Ectodermal cell (in vitro differentiated cells): Measurements from ENCODE around the gene B3GAT1.

ENCODE experiments used
- H3K27ac ChIP-seq: 2 replicates; pipeline ENCODE4 v1.7.0; 2013; ENCODE audit warnings: mild to moderate bottlenecking, low read depth, low read length; ENCODE audit not compliant: insufficient read depth, poor library complexity, severe bottlenecking
- H3K27me3 ChIP-seq: 2 replicates; pipeline ENCODE4 v1.7.0; 2013; ENCODE audit warnings: mild to moderate bottlenecking, low read length; ENCODE audit not compliant: insufficient read depth, control insufficient read depth, poor library complexity, severe bottlenecking
- H3K36me3 ChIP-seq: one replicate; pipeline ENCODE4 v1.7.0; 2013; ENCODE audit warnings: low read length; ENCODE audit not compliant: control insufficient read depth, insufficient read depth
- H3K4me1 ChIP-seq: one replicate; pipeline ENCODE4 v1.7.0; 2013; ENCODE audit warnings: low read length; ENCODE audit not compliant: control insufficient read depth, insufficient read depth
- H3K4me3 ChIP-seq: 2 replicates; pipeline ENCODE4 v1.7.0; 2013; ENCODE audit warnings: low read depth, low read length, control low read depth; ENCODE audit not compliant: insufficient read depth
- H3K9me3 ChIP-seq: 2 replicates; pipeline ENCODE4 v1.7.0; 2013; ENCODE audit warnings: mild to moderate bottlenecking, low read length, moderate library complexity; ENCODE audit not compliant: control insufficient read depth
- WGBS, 2 experiments: methylation state at CpG; one replicate each; pipeline ENCODE4 v1.1.7; 2013; ENCODE audit warnings: missing lambda C conversion rate in 2 of 2; 5-methylcytosine and 5-hydroxymethylcytosine counted together

The B3GAT1 gene

GRCh38 chr11:134384406-134384805, 27.6 kb downstream of the B3GAT1 start:
- Histone ChIP-seq H3K9me3 (no peaks in the 10 kb centered on the region), H3K36me3 (peaks cover 12% of the 10 kb centered on the region), H3K27ac (no peak overlapping the region), H3K4me1 (no peaks in the 10 kb centered on the region), H3K4me3 (no peak overlapping the region), H3K27me3 (no peaks in the 10 kb centered on the region)
- 93 to 96% methylated on average over 14 of the region's 14 CpGs for WGBS, 2 experiments

- Histone ChIP-seq H3K36me3 (peaks cover 12% of the 10 kb centered on the region), H3K4me3 (no peak overlapping the region), H3K9me3 (no peaks in the 10 kb centered on the region), H3K27me3 (no peaks in the 10 kb centered on the region), H3K4me1 (no peaks in the 10 kb centered on the region), H3K27ac (no peak overlapping the region)
- 96 to 97% methylated on average over 78 of the region's 78 CpGs for WGBS, 2 experiments
Observed at GRCh38 chr11:134383576-134384221, 28.3 kb downstream of the B3GAT1 start.

- H3K4me3 ChIP-seq = no peak overlapping the region
- H3K27me3 ChIP-seq = no peaks in the 10 kb centered on the region
- WGBS, 2 experiments = 95 to 96% methylated on average over 24 of the region's 24 CpGs
- no peaks in the 10 kb centered on the region for H3K9me3 ChIP-seq
- H3K36me3 ChIP-seq = peaks cover 12% of the 10 kb centered on the region
- no peak overlapping the region for H3K27ac ChIP-seq
- no peaks in the 10 kb centered on the region for H3K4me1 ChIP-seq
Observed at GRCh38 chr11:134382830-134383229, 29.2 kb downstream of the B3GAT1 start.

GRCh38 chr11:134382257-134382656, 29.8 kb downstream of the B3GAT1 start:
- Histone ChIP-seq H3K9me3 (no peaks in the 10 kb centered on the region), H3K27me3 (no peaks in the 10 kb centered on the region), H3K27ac (no peak overlapping the region), H3K4me1 (no peaks in the 10 kb centered on the region), H3K4me3 (no peak overlapping the region), H3K36me3 (peaks cover 12% of the 10 kb centered on the region)
- 93% methylated on average over 8 of the region's 8 CpGs for WGBS, 2 experiments

GRCh38 chr11:134380785-134381184, 31.3 kb downstream of the B3GAT1 start:
- Histone ChIP-seq H3K27me3 (no peaks in the 10 kb centered on the region), H3K4me3 (no peak overlapping the region), H3K9me3 (no peaks in the 10 kb centered on the region), H3K27ac (no peak overlapping the region), H3K4me1 (no peaks in the 10 kb centered on the region), H3K36me3 (peaks cover 12% of the 10 kb centered on the region)
- WGBS, 2 experiments = 91% methylated on average over 4 of the region's 4 CpGs

- no peak overlapping the region for H3K27ac ChIP-seq
- no peaks in the 10 kb centered on the region for H3K9me3 ChIP-seq
- peaks cover 12% of the 10 kb centered on the region for H3K36me3 ChIP-seq
- no peak overlapping the region for H3K4me3 ChIP-seq
- 96 to 97% methylated on average over 12 of the region's 12 CpGs for WGBS, 2 experiments
- H3K4me1 ChIP-seq = no peaks in the 10 kb centered on the region
- no peaks in the 10 kb centered on the region for H3K27me3 ChIP-seq
Observed at GRCh38 chr11:134380229-134380628, 31.8 kb downstream of the B3GAT1 start.

GRCh38 chr11:134379241-134379640, 32.8 kb downstream of the B3GAT1 start:
- Histone ChIP-seq H3K4me1 (no peaks in the 10 kb centered on the region), H3K27ac (no peak overlapping the region), H3K9me3 (no peaks in the 10 kb centered on the region), H3K27me3 (no peaks in the 10 kb centered on the region), H3K4me3 (no peak overlapping the region), H3K36me3 (peaks cover 12% of the 10 kb centered on the region)
- 94 to 96% methylated on average over 2 of the region's 2 CpGs for WGBS, 2 experiments

- Histone ChIP-seq H3K27me3 (no peaks in the 10 kb centered on the region), H3K4me3 (no peak overlapping the region), H3K36me3 (peaks cover 12% of the 10 kb centered on the region), H3K9me3 (no peaks in the 10 kb centered on the region), H3K4me1 (no peaks in the 10 kb centered on the region), H3K27ac (no peak overlapping the region)
- WGBS, 2 experiments = 91% methylated on average over 13 to 14 of the region's 14 CpGs
Observed at GRCh38 chr11:134377876-134378275, 34.2 kb downstream of the B3GAT1 start.

- 78 to 80% methylated on average over 18 of the region's 18 CpGs for WGBS, 2 experiments
- H3K4me3 ChIP-seq = no peak overlapping the region
- no peaks in the 10 kb centered on the region for H3K27me3 ChIP-seq
- H3K9me3 ChIP-seq = no peaks in the 10 kb centered on the region
- H3K27ac ChIP-seq = no peak overlapping the region
- H3K36me3 ChIP-seq = peaks cover 5% of the 10 kb centered on the region
- no peaks in the 10 kb centered on the region for H3K4me1 ChIP-seq
Observed at GRCh38 chr11:134376150-134376921, 35.7 kb downstream of the B3GAT1 start.

- Histone ChIP-seq H3K27ac (no peak overlapping the region), H3K9me3 (no peaks in the 10 kb centered on the region), H3K4me1 (no peaks in the 10 kb centered on the region), H3K36me3 (no peaks in the 10 kb centered on the region), H3K27me3 (no peaks in the 10 kb centered on the region), H3K4me3 (no peak overlapping the region)
- WGBS, 2 experiments = 90 to 91% methylated on average over 16 of the region's 16 CpGs
Observed at GRCh38 chr11:134374891-134375550, 37.0 kb downstream of the B3GAT1 start.
